Breast epithelium (tissue), 3 donors: Measurements from ENCODE around the gene CDH2.

Source experiments
- CTCF ChIP-seq, 3 donors: fragments of 450-650 bp; IDR thresholded peaks; one replicate each; pipeline ENCODE4 v1.5.1; 2016 to 2017; ENCODE audit warnings: antibody characterized with exemption in 3 of 3, mild to moderate bottlenecking in 3 of 3, moderate library complexity in 3 of 3
- POLR2AphosphoS5 ChIP-seq, 3 donors: sonication (generic); formaldehyde crosslinking; IDR thresholded peaks; one replicate each; pipeline ENCODE4 v1.6.1; 2017; ENCODE audit warnings: antibody characterized with exemption in 3 of 3

GRCh38 chr18:28075501-28075900, 101.4 kb downstream of the CDH2 start:
- TF ChIP-seq POLR2AphosphoS5 (IDR thresholded peaks at IDR 0.05) (no peak), CTCF (IDR thresholded peaks at IDR 0.05) (no peak)
